Thoracic aorta (tissue), 2 donors: Measurements from ENCODE around the gene TRIM43B. TPM values are rescaled to one million over a fixed set of nuclear protein-coding genes. Genes with fewer than 3 reads are reported as not detected.
"Not testable (repeated sequence)": the region's sequence is repeated elsewhere in the genome, so short reads cannot be mapped to it uniquely, and the experiment has no call there.

Experiments used
- ATAC-seq: fragments of 150-250 bp; one replicate; pipeline ENCODE4 v1.8.0; 2017; ENCODE audit warnings: low read depth; ENCODE audit not compliant: insufficient number of reproducible peaks, low FRiP score
- DNase-seq: peaks from one replicate; pipeline ENCODE4 v3.0.0-alpha.2; 2020; ENCODE audit warnings: low spot score
- H3K27ac ChIP-seq, 2 donors: fragments of 200-600 bp; sonication (generic); 1 replicate in 1 of 2; 2 replicates in 1 of 2; pipeline ENCODE4 v1.5.1; 2016; ENCODE audit warnings: mild to moderate bottlenecking in 2 of 2, moderate library complexity in 2 of 2
- H3K27me3 ChIP-seq: fragments of 200-600 bp; sonication (generic); replicated peaks from 2 replicates; pipeline ENCODE4 v1.6.0; 2016; ENCODE audit warnings: mild to moderate bottlenecking; ENCODE audit not compliant: insufficient read depth
- H3K36me3 ChIP-seq: fragments of 200-600 bp; sonication (generic); one replicate; pipeline ENCODE4 v1.5.1; 2016
- H3K4me1 ChIP-seq, 2 donors: fragments of 200-600 bp; sonication (generic); 1 replicate in 1 of 2; 2 replicates in 1 of 2; pipeline versions ENCODE4 v1.5.1 to v1.6.0; 2016; ENCODE audit warnings: low read depth in 2 of 2, mild to moderate bottlenecking in 1 of 2; ENCODE audit not compliant: control insufficient read depth in 1 of 2
- H3K4me3 ChIP-seq: fragments of 200-600 bp; sonication (generic); 2 replicates; pipeline ENCODE4 v1.5.1; 2016; ENCODE audit warnings: mild to moderate bottlenecking
- H3K9me3 ChIP-seq: fragments of 200-600 bp; sonication (generic); 2 replicates; pipeline ENCODE4 v1.5.1; 2016
- CTCF ChIP-seq: fragments of 200-600 bp; sonication (generic); IDR thresholded peaks from one replicate; pipeline ENCODE4 v1.5.1; 2019; ENCODE audit warnings: antibody characterized with exemption
- total RNA-seq, 2 donors: library from RNA; depleted of rRNA; stranded (reverse); fragments of >200 nt; gene quantifications; one replicate each; pipeline versions ENCODE4 v1.1.0 to v1.2.3, GENCODE V29; 2016

The TRIM43B gene
- total RNA-seq, 2 donors from 2014 or later, result not detected

GRCh38 chr2:95524195-95524594, 39.6 kb upstream of the TRIM43B start:
- ATAC-seq (no peak), DNase-seq (no peak)
- TF ChIP-seq CTCF, result no peak
- Histone ChIP-seq H3K27ac (no peak overlapping the region), H3K4me1 (peaks cover 0 to 8% of the 10 kb centered on the region in 2 donors), H3K27me3 (no peaks in the 10 kb centered on the region), H3K9me3 (no peaks in the 10 kb centered on the region), H3K4me3 (no peak overlapping the region), H3K36me3 (no peaks in the 10 kb centered on the region)

- no peaks in the 10 kb centered on the region for H3K27me3 ChIP-seq
- H3K4me1 ChIP-seq, result no peaks in the 10 kb centered on the region
- no peaks in the 10 kb centered on the region for H3K36me3 ChIP-seq
- DNase-seq (no peak), ATAC-seq (no peak)
- H3K9me3 ChIP-seq, result no peaks in the 10 kb centered on the region
- no peak overlapping the region for H3K4me3 ChIP-seq
- no peak overlapping the region for H3K27ac ChIP-seq
- no peak for TF ChIP-seq CTCF
Measured at GRCh38 chr2:95514718-95515117, 30.2 kb upstream of the TRIM43B start.

GRCh38 chr2:95514226-95514625, 29.7 kb upstream of the TRIM43B start:
- not testable (repeated sequence) for H3K4me1 ChIP-seq, DNase-seq, ATAC-seq, H3K27ac ChIP-seq, H3K9me3 ChIP-seq, H3K4me3 ChIP-seq, H3K36me3 ChIP-seq, H3K27me3 ChIP-seq

- Histone ChIP-seq H3K27ac (no peak overlapping the region), H3K36me3 (no peaks in the 10 kb centered on the region), H3K9me3 (no peaks in the 10 kb centered on the region), H3K4me1 (no peaks in the 10 kb centered on the region), H3K27me3 (no peaks in the 10 kb centered on the region), H3K4me3 (no peak overlapping the region)
- DNase-seq (no peak), ATAC-seq (no peak)
- TF ChIP-seq CTCF, result no peak
Measured at GRCh38 chr2:95509408-95509807, 24.9 kb upstream of the TRIM43B start.

- H3K36me3 ChIP-seq, result no peaks in the 10 kb centered on the region
- no peak for TF ChIP-seq CTCF
Measured at GRCh38 chr2:95505222-95505621, 20.7 kb upstream of the TRIM43B start.

GRCh38 chr2:95500854-95501253, 16.3 kb upstream of the TRIM43B start:
- Histone ChIP-seq H3K4me3 (no peak overlapping the region), H3K36me3 (no peaks in the 10 kb centered on the region), H3K4me1 (no peaks in the 10 kb centered on the region), H3K27ac (no peak overlapping the region), H3K27me3 (no peaks in the 10 kb centered on the region), H3K9me3 (no peaks in the 10 kb centered on the region)
- ATAC-seq (no peak), DNase-seq (no peak)
- no peak for TF ChIP-seq CTCF

More at GRCh38 chr2:95505222-95505621, 20.7 kb upstream of the TRIM43B start:
- H3K4me1 ChIP-seq, result no peaks in the 10 kb centered on the region
- no peaks in the 10 kb centered on the region for H3K9me3 ChIP-seq
- ATAC-seq (no peak), DNase-seq (no peak)
- no peak overlapping the region for H3K27ac ChIP-seq
- H3K4me3 ChIP-seq, result no peak overlapping the region
- no peaks in the 10 kb centered on the region for H3K27me3 ChIP-seq

GRCh38 chr2:95492076-95492475, 7.5 kb upstream of the TRIM43B start:
- not testable (repeated sequence) for H3K36me3 ChIP-seq, H3K9me3 ChIP-seq, H3K4me3 ChIP-seq, H3K27ac ChIP-seq, DNase-seq, ATAC-seq, H3K4me1 ChIP-seq, H3K27me3 ChIP-seq

- H3K4me3 ChIP-seq, DNase-seq, H3K27ac ChIP-seq, H3K4me1 ChIP-seq, H3K27me3 ChIP-seq, H3K36me3 ChIP-seq, H3K9me3 ChIP-seq, ATAC-seq: not testable (repeated sequence)
Measured at GRCh38 chr2:95475025-95475424, 9.5 kb downstream of the TRIM43B start.
